ENCODE results near the gene SDHAF2.
"Not testable (repeated sequence)": the region's sequence is repeated elsewhere in the genome, so short reads cannot be mapped to it uniquely, and the experiment has no call there.

DNA sequence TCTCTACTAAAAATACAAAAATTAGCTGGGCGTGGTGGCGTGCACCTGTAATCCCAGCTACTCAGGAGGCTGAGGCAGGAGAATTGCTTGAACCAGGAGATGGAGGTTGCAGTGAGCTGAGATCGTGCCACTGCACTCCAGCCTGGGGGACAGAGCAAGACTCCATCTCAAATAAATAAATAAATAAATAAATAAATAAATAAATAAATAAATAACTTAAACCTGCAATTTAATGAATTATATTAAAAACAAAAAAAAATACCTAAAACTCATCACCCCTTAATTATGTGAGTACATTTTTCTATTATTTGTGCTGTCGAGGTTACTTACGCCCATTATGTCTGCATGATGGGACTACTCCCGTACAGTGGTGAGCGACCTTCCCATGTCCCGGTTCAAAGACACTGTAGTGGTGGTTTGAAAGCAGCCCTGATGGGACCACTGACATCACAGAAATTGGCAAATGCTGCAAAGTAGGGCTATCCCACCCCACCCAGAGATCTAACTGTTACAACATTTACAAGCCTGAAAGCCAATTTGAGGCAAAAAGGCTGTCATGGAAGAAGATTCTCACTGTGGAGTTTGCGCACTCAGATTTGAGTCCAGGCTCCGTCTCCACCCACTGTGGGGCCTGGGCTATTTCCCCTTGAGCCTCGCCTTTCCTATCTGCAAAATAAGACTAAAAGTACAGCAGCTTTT, 49.6 kb downstream of the SDHAF2 start:
- TF ChIP-seq, protein P1, sequence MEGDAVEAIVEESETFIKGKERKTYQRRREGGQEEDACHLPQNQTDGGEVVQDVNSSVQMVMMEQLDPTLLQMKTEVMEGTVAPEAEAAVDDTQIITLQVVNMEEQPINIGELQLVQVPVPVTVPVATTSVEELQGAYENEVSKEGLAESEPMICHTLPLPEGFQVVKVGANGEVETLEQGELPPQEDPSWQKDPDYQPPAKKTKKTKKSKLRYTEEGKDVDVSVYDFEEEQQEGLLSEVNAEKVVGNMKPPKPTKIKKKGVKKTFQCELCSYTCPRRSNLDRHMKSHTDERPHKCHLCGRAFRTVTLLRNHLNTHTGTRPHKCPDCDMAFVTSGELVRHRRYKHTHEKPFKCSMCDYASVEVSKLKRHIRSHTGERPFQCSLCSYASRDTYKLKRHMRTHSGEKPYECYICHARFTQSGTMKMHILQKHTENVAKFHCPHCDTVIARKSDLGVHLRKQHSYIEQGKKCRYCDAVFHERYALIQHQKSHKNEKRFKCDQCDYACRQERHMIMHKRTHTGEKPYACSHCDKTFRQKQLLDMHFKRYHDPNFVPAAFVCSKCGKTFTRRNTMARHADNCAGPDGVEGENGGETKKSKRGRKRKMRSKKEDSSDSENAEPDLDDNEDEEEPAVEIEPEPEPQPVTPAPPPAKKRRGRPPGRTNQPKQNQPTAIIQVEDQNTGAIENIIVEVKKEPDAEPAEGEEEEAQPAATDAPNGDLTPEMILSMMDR (conservative IDR thresholded peaks at IDR 0.05 in 1 of 2, IDR thresholded peaks at IDR 0.05 in 1 of 2; ENCODE audit: low read depth in 1 of 2, low read length in 2 of 2) = not testable (repeated sequence)
- TF ChIP-seq EZH2 (IDR thresholded peaks at IDR 0.05; ENCODE audit: low read length, missing control alignments) = not testable (repeated sequence)
